ENCODE measurements around the gene PHF14. TPM values are rescaled to one million over a fixed set of nuclear protein-coding genes. Genes with fewer than 3 reads are reported as not detected.

The PHF14 gene
- total and polyA plus RNA-seq, 8 donors, result 10.8 to 23.5 (median 15.3) TPM

DNA sequence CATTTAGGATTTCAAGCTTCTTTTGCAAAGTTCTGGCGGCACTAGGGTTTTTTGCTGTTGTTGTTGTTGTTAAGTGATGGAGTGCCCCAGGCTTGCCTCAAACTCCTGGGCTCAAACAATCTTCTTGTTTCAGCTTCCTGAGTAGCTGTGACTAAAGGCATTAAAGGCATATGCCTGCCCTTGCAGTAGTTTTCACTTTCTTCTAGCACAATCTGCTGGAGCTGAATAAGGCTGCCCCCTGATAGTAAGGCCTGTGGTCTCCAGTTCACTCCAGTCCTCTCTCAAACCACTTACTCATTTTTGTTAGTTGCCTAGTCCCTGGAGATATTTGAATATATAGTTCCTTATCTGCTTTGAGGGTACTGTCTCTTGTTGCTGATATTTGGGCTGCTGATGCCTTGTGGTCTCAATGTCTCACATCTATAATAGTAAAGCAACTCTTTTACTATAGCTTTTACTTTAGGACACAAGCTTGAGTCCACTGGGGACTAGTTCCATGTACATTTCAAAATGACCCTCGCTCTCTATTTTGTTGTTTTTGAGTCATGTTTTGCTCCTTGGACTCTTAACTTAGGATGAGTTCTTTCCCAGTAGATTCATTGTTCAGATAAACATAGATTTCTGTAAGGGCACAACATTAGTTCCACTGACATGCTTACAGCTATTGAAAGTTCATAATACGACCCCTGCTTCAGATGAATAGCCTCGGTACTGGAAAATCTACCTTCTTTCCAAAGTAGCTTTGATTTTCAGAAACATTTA lies 25.5 kb downstream of the PHF14 start:
- H3K36me3 ChIP-seq, result peaks cover 0 to 3% (median 0%) of the 10 kb centered on the region in 3 donors
- WGBS, 2 donors, result 86 to 94% methylated on average over 4 of the region's 4 CpGs
- DNase-seq (no peak), ATAC-seq (no peak), FAIRE-seq (no peak)
- H3K9me3 ChIP-seq, result no peaks in the 10 kb centered on the region
- no peak overlapping the region for H3K4me3 ChIP-seq
- TF ChIP-seq, protein P1, sequence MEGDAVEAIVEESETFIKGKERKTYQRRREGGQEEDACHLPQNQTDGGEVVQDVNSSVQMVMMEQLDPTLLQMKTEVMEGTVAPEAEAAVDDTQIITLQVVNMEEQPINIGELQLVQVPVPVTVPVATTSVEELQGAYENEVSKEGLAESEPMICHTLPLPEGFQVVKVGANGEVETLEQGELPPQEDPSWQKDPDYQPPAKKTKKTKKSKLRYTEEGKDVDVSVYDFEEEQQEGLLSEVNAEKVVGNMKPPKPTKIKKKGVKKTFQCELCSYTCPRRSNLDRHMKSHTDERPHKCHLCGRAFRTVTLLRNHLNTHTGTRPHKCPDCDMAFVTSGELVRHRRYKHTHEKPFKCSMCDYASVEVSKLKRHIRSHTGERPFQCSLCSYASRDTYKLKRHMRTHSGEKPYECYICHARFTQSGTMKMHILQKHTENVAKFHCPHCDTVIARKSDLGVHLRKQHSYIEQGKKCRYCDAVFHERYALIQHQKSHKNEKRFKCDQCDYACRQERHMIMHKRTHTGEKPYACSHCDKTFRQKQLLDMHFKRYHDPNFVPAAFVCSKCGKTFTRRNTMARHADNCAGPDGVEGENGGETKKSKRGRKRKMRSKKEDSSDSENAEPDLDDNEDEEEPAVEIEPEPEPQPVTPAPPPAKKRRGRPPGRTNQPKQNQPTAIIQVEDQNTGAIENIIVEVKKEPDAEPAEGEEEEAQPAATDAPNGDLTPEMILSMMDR (IDR thresholded peaks at IDR 0.05), result no peak
- no peak overlapping the region for H3K27ac ChIP-seq
- intact Hi-C loops (cut with DNase I), result no loop called here
- H3K27me3 ChIP-seq, result no peaks in the 10 kb centered on the region
- H3K4me1 ChIP-seq, result no peaks in the 10 kb centered on the region

DNA sequence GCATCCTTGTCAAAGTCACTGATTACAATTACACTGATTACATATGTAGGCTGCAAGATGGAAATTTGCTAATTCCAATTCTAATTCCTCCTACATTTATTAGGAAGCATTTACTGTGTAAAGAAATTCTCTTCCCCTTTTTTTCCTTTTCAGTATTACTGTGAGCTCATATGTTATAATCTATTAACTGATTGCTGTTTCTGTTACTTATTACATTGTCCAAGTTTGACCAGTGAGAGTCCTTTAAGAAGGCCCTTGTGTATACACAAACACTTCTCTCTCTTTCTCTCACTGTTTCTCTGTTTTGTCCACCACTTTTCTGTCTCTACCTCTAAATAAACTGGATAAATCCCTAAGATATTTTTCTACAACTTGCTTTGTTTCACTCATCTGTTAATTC lies 31.5 kb downstream of the PHF14 start:
- Histone ChIP-seq H3K9me3 (no peaks in the 10 kb centered on the region), H3K36me3 (no peaks in the 10 kb centered on the region), H3K4me1 (no peaks in the 10 kb centered on the region), H3K27ac (no peak overlapping the region), H3K27me3 (no peaks in the 10 kb centered on the region), H3K4me3 (no peak overlapping the region)
- DNase-seq (no peak), ATAC-seq (no peak), FAIRE-seq (no peak)
- TF ChIP-seq, protein P1 (IDR thresholded peaks at IDR 0.05), result no peak
- intact Hi-C loops (cut with DNase I), result no loop called here

DNA sequence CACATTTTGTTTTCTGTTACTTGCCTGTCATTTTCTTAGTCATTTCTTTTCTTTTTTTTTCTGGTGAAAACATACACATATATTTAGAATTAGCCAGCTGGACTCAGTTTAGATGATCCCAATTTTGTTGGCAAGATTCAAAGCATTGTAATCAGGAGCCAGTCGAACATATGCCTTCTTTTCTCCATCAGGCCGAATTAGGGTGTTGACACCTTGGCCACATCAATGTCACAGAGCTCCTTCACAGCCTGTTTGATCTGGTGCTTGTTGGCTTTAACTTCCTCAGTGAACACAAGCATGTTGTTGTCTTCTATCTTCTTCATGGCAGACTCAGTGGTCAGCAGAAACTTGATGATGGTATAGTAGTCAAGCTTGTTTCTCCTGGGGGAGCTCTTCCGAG lies 32.6 kb downstream of the PHF14 start:
- TF ChIP-seq, protein P1 (IDR thresholded peaks at IDR 0.05), result no peak
- Histone ChIP-seq H3K27me3 (no peaks in the 10 kb centered on the region), H3K27ac (no peak overlapping the region), H3K4me1 (no peaks in the 10 kb centered on the region), H3K4me3 (no peak overlapping the region), H3K9me3 (no peaks in the 10 kb centered on the region), H3K36me3 (no peaks in the 10 kb centered on the region)
- no peak for DNase-seq
- ATAC-seq, result no peak
- 92% methylated on average over 3 of the region's 3 CpGs for WGBS, 2 donors
- intact Hi-C loops (cut with DNase I), result no loop called here
- FAIRE-seq, result no peak

DNA sequence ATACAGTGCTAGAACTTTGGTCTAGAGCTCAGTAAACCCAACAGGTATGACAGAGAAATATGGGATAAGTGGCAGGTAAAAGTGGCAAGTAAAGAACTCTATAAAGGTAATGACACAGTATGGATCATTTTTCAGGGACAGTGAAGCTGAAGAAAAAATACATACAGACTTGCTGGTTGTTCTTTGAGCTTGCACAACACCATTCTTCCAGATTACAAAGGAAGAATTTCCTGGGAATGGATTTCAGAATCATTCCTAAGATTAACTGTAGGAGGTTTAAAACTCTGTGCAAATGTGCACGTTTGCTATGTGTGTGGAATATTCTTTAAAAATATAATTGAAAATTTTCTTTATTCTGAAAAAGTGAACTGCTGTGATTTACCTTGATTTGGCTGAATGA lies 36.0 kb downstream of the PHF14 start:
- DNase-seq (no peak), FAIRE-seq (no peak), ATAC-seq (no peak)
- TF ChIP-seq, protein P1 (IDR thresholded peaks at IDR 0.05), result no peak
- Histone ChIP-seq H3K36me3 (no peaks in the 10 kb centered on the region), H3K27ac (no peak overlapping the region), H3K4me1 (no peaks in the 10 kb centered on the region), H3K9me3 (no peaks in the 10 kb centered on the region), H3K27me3 (no peaks in the 10 kb centered on the region), H3K4me3 (no peak overlapping the region)
- WGBS, 2 donors, result 15 to 19% methylated on average over 1 of the region's 1 CpG
- intact Hi-C loops (cut with DNase I), result no loop called here

DNA sequence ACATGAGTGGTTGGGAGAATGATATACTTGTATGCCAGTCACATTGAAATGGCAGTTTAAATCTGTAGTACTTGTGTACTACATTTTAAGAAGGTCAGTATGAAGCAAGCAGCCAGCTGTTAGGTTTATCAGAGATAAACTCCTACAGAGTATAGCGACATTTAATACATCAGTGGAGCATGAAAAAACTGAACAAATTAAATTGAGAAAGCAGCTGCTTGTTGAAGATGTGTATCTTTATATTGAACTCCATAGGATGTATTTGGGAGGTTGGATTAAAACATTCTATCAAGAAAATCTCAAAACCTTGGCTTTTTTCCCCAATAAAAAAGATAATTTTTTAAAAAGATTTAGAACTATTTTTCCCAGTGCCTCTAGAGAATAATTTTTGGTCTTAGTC lies 47.8 kb downstream of the PHF14 start:
- ATAC-seq (no peak), DNase-seq (no peak), FAIRE-seq (no peak)
- intact Hi-C loops (cut with DNase I), result no loop called here
- Histone ChIP-seq H3K9me3 (no peaks in the 10 kb centered on the region), H3K36me3 (no peaks in the 10 kb centered on the region), H3K4me1 (no peaks in the 10 kb centered on the region), H3K27ac (no peak overlapping the region), H3K27me3 (no peaks in the 10 kb centered on the region), H3K4me3 (no peak overlapping the region)
- TF ChIP-seq, protein P1 (IDR thresholded peaks at IDR 0.05), result no peak
- WGBS, 2 donors, result 88 to 95% methylated on average over 1 of the region's 1 CpG

Measured in pancreas (tissue), 10 donors.